ENCODE data around the gene TBX2. TPM values are rescaled to one million over a fixed set of nuclear protein-coding genes. Genes with fewer than 3 reads are reported as not detected.
A peak's percentile ranks its signal among the peaks of the same experiment; 100 is the strongest.

TBX2 gene
- total RNA-seq, 4 donors from 2014 or later = 23.2 to 42.0 (median 26.5) TPM

DNA sequence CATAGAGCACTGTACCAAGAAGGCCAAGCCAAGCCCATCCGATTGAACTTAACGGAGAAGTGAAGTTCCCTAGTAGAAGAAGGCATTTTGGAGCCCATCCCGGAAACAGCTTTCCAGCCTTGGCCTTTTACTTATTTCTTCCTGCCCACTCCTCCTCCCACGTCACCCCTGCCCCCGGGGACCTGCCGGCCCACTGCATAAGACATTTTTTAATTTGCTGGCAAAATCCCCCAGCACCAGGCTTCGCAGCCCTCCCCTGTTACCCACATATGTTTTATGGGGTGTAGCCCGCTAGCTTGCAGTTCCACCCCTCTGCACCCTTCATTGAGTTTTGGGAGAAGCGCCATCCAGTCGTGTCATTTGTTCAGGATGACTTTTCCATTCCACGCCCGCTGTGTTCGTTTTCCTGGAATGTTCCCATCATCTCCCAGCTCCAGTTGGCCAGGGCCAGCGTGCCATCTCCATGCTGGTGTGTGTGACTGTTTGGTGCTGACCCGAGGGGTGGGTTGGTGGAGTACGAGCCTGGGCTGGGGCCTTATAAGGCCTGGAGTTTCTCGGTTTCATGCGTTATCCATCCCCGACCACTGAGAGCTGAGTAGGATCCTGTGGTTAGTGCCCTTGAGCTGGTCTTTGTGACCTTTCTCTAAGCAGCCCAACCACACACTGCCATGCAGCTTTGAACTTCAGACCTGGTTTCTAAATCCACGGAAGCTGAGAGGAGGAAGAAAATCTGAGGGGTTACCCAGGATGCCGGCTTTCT is 20.0 kb upstream of the TBX2 start:
- Histone ChIP-seq H3K9me3 (no peaks in the 10 kb centered on the region), H3K27ac (peak overlapping the region in 1 of 4 donors; percentile 9), H3K36me3 (no peaks in the 10 kb centered on the region), H3K27me3 (no peaks in the 10 kb centered on the region), H3K4me3 (no peak overlapping the region), H3K4me1 (peaks cover 0 to 21% (median 5%) of the 10 kb centered on the region in 4 donors)
- no peak for DNase-seq (ENCODE audit: low spot score in 2 of 2)
- WGBS, 2 donors = 75% methylated on average over 21 of the region's 21 CpGs
- TF ChIP-seq, protein P1, sequence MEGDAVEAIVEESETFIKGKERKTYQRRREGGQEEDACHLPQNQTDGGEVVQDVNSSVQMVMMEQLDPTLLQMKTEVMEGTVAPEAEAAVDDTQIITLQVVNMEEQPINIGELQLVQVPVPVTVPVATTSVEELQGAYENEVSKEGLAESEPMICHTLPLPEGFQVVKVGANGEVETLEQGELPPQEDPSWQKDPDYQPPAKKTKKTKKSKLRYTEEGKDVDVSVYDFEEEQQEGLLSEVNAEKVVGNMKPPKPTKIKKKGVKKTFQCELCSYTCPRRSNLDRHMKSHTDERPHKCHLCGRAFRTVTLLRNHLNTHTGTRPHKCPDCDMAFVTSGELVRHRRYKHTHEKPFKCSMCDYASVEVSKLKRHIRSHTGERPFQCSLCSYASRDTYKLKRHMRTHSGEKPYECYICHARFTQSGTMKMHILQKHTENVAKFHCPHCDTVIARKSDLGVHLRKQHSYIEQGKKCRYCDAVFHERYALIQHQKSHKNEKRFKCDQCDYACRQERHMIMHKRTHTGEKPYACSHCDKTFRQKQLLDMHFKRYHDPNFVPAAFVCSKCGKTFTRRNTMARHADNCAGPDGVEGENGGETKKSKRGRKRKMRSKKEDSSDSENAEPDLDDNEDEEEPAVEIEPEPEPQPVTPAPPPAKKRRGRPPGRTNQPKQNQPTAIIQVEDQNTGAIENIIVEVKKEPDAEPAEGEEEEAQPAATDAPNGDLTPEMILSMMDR (IDR thresholded peaks at IDR 0.05) = no peak
- TF ChIP-seq EP300 (IDR thresholded peaks at IDR 0.05) = no peak
- no peak for TF ChIP-seq POLR2A (IDR thresholded peaks at IDR 0.05)

DNA sequence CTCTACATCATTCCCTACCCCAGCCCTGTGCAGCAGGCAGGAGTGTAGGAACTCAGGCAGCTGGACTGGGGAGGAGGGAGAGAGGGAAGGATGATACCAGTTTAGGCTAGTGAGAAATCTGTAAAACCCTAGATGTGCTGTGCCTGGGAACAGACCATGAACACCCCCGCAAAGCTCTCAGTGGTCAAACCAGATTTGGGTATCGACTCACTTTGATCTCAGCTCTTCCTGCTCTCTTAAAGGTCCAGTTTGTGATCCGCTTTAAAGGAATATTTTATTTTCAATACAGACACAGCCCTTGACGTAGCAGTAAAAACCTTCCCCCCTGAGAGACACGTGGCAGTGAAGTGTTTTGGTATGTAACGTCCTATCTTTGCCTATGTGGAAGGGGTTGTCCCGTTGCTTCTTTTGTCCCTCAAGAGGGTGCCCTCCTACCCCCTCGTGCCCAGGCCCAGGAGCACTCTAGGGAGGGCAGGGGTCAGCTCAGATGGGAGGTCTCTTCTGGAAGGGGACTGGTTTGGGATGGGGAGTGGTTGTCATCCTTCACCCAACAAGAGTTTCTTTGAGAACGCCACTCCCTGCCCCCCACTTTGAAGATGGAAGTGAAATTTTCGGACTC is 19.3 kb upstream of the TBX2 start:
- TF ChIP-seq POLR2A (IDR thresholded peaks at IDR 0.05) (no peak), EP300 (IDR thresholded peaks at IDR 0.05) (no peak)
- TF ChIP-seq, protein P1 (IDR thresholded peaks at IDR 0.05) = no peak
- Histone ChIP-seq H3K9me3 (no peaks in the 10 kb centered on the region), H3K27me3 (no peaks in the 10 kb centered on the region), H3K27ac (peak overlapping the region in 1 of 4 donors; percentile 9), H3K4me3 (no peak overlapping the region), H3K36me3 (no peaks in the 10 kb centered on the region), H3K4me1 (peaks cover 0 to 21% (median 5%) of the 10 kb centered on the region in 4 donors)
- no peak for DNase-seq (ENCODE audit: low spot score in 2 of 2)
- WGBS, 2 donors = 66 to 70% methylated on average over 10 of the region's 10 CpGs

DNA sequence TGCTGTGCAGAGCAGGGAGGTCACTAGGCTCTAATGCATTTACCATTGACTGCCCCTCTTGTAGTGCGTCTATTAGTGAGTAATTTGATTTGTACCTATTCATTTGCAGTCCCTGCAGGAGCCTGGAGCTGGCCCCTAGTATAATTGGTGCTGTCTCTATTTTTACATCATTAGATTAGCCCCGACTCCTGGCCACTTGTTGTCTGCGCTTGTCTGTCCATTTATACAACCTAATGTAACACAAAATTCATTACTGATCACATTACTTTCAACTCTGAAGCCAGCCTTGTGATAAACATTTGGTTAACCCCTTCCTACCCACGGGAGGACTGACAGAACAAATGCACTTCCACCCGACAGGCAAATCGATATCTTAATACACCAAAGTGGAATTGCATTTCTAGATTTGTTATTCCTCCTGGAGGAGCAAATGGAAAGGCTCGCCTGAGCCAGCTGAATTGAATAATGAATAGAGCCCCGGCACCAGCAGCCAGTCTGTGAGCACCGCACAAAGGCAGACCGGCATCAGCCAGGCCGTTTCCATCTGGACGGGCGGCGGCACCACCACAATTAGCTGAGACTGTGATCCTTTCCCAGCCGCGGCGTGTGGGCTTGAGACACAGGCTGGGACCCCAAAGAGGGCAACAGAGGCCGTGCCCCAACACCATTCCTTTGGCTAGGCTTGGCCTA is 18.7 kb upstream of the TBX2 start:
- no peak for DNase-seq (ENCODE audit: low spot score in 2 of 2)
- 53 to 64% methylated on average over 8 to 18 of the region's 18 CpGs for WGBS, 2 donors
- no peaks in the 10 kb centered on the region for H3K36me3 ChIP-seq
- H3K9me3 ChIP-seq = no peaks in the 10 kb centered on the region
- H3K4me1 ChIP-seq = peaks cover 0 to 21% (median 5%) of the 10 kb centered on the region in 4 donors
- peak overlapping the region in 1 of 4 donors; percentile 35 for H3K27ac ChIP-seq
- TF ChIP-seq EP300 (IDR thresholded peaks at IDR 0.05) = no peak
- no peak for TF ChIP-seq POLR2A (IDR thresholded peaks at IDR 0.05)
- TF ChIP-seq, protein P1 (IDR thresholded peaks at IDR 0.05) = no peak
- no peak overlapping the region for H3K4me3 ChIP-seq
- no peaks in the 10 kb centered on the region for H3K27me3 ChIP-seq

DNA sequence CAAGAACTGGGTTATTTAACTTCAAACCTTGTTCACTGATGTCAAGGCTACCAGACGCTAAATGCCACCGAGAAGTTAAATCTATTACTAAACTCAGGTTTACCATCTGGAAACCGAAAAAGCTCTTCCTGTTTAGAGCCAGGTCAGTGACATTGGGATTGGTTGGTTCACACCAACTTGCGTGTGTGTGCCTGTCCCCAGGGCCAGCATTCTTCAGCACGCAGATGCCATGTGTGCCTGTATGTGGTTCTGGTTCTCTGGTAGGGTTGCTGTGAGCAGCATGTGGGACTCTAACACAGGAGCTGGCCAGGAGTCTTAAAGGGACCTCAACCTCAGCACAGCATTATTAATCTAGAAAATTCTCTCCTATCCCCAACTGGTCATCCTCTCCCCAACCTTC is 18.1 kb upstream of the TBX2 start:
- Histone ChIP-seq H3K27ac (peak overlapping the region in 1 of 4 donors; percentile 35), H3K36me3 (no peaks in the 10 kb centered on the region), H3K27me3 (no peaks in the 10 kb centered on the region), H3K4me1 (peaks cover 0 to 21% (median 5%) of the 10 kb centered on the region in 4 donors), H3K9me3 (no peaks in the 10 kb centered on the region), H3K4me3 (no peak overlapping the region)
- WGBS, 2 donors = 88 to 92% methylated on average over 5 of the region's 5 CpGs
- TF ChIP-seq, protein P1 (IDR thresholded peaks at IDR 0.05) = no peak
- DNase-seq (ENCODE audit: low spot score in 2 of 2) = no peak
